Astrocyte of the spinal cord (primary cell): ENCODE data around the gene LMX1A.

Source experiments
- DNase-seq: peaks from one replicate; pipeline ENCODE4 v3.0.0; 2011; ENCODE audit warnings: low read depth, low spot score
- H3K4me3 ChIP-seq: 2 replicates; pipeline ENCODE4 v1.5.1; 2011; ENCODE audit warnings: low read depth, mild to moderate bottlenecking, low read length, moderate library complexity
- CTCF ChIP-seq: IDR thresholded peaks from 2 replicates; pipeline ENCODE4 v1.5.1; 2012; ENCODE audit warnings: low read depth, mild to moderate bottlenecking, low read length, inconsistent platforms
- in situ Hi-C: cut with HindIII; loops from 2 replicates; pipeline ENCODE4 v1.10.0; 2017; ENCODE audit warnings: low sequenced_read_pairs

The LMX1A gene

GRCh38 chr1:165344198-165344597 is 12.3 kb downstream of the LMX1A start:
- DNase-seq: no peak
- in situ Hi-C loops: no loop called here
- TF ChIP-seq CTCF: no peak
- H3K4me3 ChIP-seq: no peak overlapping the region

GRCh38 chr1:165342587-165342986 is 13.9 kb downstream of the LMX1A start:
- H3K4me3 ChIP-seq: no peak overlapping the region
- TF ChIP-seq CTCF: no peak
- in situ Hi-C loops: no loop called here
- no peak for DNase-seq

- DNase-seq: no peak
- no peak for TF ChIP-seq CTCF
- H3K4me3 ChIP-seq: no peak overlapping the region
- in situ Hi-C loops: no loop called here
Measured at GRCh38 chr1:165342168-165342567, 14.3 kb downstream of the LMX1A start.

GRCh38 chr1:165339164-165339563 is 17.4 kb downstream of the LMX1A start:
- no peak overlapping the region for H3K4me3 ChIP-seq
- in situ Hi-C loops: no loop called here
- TF ChIP-seq CTCF: no peak
- no peak for DNase-seq

GRCh38 chr1:165330483-165330882 is 26.0 kb downstream of the LMX1A start:
- no peak overlapping the region for H3K4me3 ChIP-seq
- in situ Hi-C loops: no loop called here
- no peak for DNase-seq

GRCh38 chr1:165329104-165329503 is 27.4 kb downstream of the LMX1A start:
- no peak overlapping the region for H3K4me3 ChIP-seq
- DNase-seq: no peak
- TF ChIP-seq CTCF: no peak
- in situ Hi-C loops: no loop called here

More at GRCh38 chr1:165330483-165330882, 26.0 kb downstream of the LMX1A start:
- TF ChIP-seq CTCF: no peak

GRCh38 chr1:165328136-165328535 is 28.4 kb downstream of the LMX1A start:
- TF ChIP-seq CTCF: no peak
- in situ Hi-C loops: no loop called here
- DNase-seq: no peak
- H3K4me3 ChIP-seq: no peak overlapping the region
